Suppressor macrophage treated with lipopolysaccharide for 1 hour (primary cell): ENCODE data around the gene SYNGR1.
"Not testable (repeated sequence)": the region's sequence is repeated elsewhere in the genome, so short reads cannot be mapped to it uniquely, and the experiment has no call there.

Source experiments
- DNase-seq, 3 donors: peaks; one replicate each; pipeline ENCODE4 v3.0.0-alpha.2; 2020 to 2022

The SYNGR1 gene

DNA sequence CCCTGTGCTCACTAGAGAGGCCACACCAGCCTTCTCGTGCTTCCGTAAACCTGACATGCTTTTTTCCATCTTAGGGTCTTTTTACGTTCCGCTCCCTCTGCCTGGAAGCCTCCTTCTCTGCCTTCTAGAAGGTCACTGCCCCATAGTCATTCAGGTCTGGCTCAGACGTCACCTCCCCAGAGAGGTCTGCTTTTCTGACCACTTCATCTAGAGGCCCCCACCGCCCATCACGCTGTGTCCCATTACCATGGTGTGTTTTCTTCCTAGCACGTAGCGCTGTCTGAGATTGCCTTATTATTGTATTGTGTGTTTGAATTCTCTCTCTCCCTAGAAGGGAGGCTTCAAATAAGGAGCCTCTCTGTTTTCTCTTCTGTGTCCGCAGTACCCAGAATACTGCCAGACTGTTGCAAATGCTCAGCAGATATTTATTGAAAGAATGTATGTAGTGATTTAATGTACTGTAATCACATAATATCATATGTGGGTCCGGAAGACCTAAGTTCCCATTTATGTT lies 59.8 kb downstream of the SYNGR1 start:
- DNase-seq, result no peak

DNA sequence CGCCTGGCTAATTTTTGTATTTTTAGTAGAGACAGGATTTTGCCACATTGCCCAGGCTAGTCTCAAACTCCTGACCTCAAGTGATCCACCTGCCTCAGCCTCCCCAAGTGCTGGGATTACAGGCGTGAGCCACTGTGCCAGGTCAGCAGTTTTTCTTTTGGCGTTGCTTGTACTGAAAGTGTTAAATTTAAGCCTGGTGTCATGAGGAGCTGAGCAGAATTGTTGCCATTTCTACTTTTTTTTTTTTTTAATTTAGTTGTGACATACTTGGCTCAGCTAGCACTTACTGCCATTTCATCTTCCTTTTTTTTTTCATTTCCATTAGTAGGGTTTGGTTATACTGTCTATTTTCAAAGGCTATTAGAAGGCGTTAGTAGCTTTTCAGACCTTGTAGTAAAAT lies 60.5 kb downstream of the SYNGR1 start:
- peak in 2 of 3 donors; percentile 58 for DNase-seq

DNA sequence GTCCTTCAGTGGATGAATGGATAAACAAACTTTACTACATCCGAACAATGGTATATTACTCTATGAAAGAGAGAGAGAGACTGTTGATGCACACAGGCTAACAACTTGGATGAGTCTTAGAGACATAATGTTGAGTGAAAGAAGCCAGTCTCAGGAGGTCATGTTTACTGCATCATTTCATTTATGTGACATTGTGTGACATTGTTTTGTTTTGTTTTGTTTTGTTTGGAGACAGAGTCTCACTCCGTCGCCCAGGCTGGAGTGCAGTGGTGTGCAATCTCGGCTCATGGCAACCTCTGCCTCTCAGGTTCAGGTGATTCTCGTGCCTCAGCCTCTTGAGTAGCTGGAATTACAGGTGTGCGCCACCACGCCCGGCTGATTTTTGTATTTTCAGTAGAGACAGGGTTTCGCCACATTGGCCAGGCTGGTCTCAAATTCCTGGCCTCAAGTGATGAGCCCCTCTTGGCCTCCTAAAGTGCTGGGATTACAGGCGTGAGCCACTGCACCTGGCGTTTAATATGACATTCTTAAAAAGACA lies 62.1 kb downstream of the SYNGR1 start:
- DNase-seq, result not testable (repeated sequence)

DNA sequence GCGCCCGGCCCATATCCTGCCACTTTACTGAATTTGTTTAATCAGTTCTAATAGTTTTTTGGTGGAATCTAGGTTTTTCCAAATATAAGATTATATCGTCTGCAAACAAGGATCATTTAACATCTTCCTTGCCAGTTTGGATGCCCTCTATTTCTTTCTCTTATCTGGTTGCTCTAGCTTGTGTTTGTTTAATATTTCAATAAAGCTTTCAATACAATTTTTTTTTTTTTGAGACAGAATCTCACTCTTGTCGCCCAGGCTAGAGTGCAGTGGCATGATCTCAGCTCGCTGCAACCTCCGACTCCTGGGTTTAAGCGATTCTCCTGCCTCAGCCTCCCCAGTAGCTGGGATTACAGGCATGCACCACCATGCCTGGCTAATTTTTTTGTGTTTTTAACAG lies 63.4 kb downstream of the SYNGR1 start:
- DNase-seq, result not testable (repeated sequence)

DNA sequence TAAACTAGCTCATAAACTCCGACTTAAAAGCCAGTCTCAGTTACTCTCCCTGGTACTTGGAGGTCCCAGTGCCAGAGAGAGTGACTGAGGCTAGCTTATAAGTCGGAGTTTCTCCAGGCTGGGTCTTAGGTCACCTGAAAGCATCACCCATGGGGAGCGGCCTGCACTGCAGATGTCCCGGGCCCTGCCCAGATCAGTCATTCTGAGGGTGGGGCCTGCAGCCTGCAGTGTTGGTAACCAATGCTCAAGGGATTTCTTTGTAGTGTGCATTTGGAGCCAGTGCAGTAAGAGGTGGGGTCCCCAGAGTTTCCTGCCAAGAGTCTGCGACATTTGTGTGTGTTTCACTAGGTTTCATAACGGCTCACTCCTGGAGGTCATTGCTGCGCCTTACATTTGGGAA lies 64.6 kb downstream of the SYNGR1 start:
- DNase-seq, result no peak

DNA sequence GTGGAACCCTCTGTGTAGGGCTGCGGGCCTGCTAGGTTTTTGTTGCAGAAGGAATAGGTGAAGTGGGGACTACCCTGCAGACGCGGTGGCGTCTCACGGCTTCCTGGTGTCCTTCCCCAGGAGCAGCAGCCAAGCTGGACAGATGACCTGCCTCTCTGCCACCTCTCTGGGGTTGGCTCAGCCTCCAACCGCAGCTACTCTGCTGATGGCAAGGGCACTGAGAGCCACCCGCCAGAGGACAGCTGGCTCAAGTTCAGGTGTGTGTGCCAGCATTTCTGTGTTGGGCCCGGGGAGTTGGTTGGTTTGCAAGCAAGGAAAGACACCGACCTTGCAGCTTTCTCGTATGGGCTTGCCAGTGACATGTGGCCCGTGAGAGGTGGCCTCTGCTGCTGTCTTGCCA lies 65.1 kb downstream of the SYNGR1 start:
- DNase-seq, result no peak

DNA sequence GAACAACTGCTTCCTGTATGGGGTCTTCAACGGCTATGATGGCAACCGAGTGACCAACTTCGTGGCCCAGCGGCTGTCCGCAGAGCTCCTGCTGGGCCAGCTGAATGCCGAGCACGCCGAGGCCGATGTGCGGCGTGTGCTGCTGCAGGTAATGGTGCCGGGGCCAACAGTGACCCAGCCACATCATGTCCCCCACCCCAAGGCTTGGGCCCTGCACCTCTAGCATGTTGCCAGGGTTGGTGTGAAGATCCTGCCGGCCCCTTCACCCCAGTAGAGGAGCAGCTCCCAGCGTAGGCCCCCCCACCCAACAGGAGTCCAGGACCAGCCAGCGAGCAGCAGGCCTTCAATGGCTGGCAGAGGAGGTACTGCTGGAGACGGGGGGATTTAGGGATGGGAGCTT lies 65.7 kb downstream of the SYNGR1 start:
- DNase-seq, result no peak

DNA sequence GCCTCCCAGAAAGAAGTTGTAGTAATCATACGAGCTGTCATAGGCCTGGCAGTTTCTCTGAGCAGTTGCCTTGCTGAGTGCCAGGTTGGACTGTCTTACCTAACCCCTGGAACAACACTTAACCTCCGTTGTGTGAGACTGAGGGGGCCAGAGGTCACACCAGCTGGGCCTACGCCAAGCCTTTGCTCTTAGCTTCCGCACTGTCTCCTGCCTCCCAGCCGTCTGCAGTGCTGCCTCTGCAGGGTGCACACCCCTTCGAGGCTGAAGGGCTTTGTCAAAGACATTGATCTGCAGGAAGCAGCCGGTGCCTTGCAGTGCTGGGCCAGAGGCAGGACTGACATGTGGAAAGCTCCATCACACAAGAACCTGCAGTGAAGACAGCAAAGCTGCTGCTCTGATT lies 66.5 kb downstream of the SYNGR1 start:
- DNase-seq, result no peak

DNA sequence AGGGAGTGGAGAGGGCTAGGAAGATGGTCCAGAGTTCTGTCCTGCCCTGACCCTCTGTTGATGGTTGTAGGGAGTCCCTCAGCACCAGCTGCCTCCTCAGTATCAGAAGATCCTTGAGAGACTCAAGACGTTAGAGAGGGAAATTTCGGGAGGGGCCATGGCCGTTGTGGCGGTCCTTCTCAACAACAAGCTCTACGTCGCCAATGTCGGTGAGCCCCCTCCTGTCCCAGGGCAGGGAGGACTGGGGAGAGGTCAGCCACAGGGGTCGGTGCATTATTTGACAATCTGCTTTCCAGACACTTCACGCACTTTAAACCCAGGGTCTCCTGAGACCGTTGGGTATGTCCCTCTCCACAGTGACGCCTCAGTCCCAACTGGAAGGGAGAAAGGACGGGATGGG lies 67.8 kb downstream of the SYNGR1 start:
- no peak for DNase-seq

DNA sequence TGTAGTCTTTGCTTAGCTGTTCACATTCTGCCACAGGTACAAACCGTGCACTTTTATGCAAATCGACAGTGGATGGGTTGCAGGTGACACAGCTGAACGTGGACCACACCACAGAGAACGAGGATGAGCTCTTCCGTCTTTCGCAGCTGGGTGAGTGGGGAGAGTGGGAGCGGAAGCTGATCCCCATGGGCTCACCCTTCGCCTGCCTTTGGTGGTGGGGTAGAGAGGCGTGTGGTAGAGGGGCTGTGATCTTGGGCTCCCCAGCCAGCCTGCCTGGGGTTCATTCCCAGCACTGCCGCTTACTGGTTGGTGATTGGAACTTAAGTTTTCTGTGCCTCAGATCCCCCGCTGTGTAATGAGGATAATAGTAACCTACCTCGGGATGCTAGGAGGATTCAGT lies 68.9 kb downstream of the SYNGR1 start:
- no peak for DNase-seq

DNA sequence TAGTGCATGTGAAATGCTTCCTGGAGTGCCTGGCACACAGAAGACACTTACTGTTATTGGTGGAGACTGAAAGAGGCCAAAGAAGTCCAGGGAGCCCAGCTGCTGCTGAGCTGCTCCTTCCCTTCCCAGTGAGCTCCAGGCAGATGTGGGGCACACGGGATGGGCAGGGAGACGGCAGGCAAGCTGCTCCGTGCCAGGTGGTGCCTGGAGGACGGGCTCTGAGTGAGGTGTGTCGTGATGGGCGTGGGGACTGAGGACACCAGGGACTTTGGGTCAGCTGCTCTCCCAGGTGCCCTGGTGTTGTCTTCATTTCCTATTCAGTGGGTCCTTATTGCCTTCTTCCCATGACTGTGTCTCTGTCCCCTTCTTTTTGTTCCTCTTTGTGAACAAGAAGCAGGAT lies 69.3 kb downstream of the SYNGR1 start:
- DNase-seq, result no peak

DNA sequence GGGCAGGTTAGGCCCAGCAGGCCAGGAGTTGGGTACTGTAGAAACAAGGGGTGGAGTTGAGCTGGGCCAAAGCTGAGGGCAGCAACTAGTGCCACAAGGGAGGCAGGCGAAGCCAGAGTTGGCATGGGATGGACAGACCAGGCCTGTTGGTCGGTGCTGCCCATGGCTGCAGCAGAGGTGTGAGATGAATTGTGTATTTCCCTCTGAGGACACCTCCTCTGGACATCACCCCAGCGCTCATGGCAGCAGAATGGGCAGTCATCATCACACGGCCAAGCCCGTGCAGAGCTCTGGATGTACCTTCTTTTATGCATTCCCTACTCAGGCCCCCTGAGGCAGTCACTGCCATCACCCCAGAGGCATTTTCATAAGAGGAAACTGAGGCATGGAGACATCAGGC lies 70.1 kb downstream of the SYNGR1 start:
- no peak for DNase-seq

DNA sequence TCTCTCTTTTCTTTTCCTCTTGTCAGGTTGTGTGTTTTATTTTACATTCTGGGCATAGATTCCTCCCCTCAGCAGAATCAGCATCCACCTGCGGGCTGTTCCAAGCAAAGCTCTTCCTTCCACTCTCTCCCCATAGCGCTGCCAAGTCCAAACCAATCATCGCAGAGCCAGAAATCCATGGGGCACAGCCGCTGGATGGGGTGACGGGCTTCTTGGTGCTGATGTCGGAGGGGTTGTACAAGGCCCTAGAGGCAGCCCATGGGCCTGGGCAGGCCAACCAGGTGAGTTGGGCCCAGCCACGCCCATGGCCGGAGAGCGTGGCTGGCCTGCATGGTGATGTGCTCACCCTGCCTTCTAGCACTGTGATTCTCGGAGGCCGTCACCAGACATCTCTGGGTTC lies 71.9 kb downstream of the SYNGR1 start:
- DNase-seq, result no peak

DNA sequence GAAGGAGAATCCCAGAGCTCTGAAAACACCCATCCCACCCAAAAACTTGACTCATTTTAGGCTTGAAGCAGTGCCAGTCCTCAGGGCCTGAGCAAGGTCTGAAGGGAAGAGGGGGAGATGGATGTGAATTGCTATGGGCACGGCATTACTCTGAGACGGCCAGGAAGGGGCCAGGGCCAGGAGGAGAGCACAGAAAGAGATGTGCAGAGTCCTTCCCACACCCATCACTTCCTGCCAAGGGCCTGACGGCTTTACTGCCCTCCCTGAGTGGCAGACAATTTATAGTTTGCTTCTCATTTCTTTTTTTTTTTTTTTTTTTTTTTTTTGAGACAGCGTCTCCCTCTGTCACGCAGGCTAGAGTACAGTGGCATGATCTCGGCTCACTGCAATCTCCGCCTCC lies 72.3 kb downstream of the SYNGR1 start:
- no peak for DNase-seq

DNA sequence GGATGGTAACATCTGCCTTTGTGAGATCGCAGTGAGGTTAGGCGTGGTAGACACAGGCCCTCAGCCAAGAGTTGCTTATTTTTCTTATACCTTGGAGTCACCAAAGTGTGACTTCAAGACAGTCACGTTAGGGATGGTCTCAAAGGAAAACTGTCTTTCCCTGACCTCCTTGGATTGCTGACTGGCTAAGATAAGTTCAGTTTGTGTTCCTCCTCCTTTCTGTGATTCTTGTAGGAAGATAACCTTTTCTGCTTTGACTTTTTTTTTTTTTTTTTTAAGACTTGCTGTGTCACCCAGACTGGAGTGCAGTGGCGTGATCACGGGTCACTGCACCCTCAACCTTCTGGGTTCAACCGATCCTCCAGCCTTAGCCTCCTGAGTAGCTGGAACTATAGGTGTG lies 72.9 kb downstream of the SYNGR1 start:
- DNase-seq, result no peak

DNA sequence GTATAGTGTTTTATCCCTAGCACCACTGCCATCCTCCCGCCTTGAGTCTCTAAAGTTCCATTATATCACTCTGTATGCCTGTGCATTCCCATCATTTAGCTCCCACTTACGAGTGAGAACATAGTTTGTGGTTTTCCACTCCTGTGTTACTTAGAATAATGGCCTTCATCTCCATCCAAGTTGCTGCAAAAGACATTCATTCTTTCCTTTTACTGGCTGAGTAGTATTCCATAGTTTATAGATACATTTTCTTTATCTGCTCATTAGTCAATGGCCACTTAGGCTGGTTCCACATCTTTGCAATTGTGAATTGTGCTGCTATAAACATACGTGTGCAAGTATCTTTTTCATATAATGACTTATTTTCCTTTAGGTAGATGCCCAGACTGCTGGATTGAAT lies 74.2 kb downstream of the SYNGR1 start:
- DNase-seq, result no peak

DNA sequence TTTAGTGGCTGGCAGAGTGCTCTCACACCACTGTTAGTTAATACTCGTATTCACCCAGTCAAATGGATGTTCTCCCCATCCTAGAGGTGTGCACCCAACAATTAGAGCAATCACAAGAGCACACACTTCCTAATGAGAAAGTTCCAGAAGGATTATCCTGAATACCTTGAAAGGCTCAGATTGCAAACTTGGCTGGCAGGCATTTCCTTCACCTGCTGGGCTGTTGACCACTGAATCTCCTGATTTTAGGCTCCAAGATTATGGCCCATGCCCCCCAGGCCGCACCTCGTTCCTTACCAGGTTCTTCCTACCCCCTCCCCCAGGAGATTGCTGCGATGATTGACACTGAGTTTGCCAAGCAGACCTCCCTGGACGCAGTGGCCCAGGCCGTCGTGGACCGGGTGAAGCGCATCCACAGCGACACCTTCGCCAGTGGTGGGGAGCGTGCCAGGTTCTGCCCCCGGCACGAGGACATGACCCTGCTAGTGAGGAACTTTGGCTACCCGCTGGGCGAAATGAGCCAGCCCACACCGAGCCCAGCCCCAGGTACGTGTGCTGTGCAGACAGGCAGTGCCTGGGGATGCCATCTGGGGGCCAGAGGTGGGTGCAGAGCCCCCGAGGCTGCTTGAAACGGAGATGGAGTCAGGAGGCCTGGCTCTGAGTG lies 76.7 kb downstream of the SYNGR1 start:
- DNase-seq, result no peak

DNA sequence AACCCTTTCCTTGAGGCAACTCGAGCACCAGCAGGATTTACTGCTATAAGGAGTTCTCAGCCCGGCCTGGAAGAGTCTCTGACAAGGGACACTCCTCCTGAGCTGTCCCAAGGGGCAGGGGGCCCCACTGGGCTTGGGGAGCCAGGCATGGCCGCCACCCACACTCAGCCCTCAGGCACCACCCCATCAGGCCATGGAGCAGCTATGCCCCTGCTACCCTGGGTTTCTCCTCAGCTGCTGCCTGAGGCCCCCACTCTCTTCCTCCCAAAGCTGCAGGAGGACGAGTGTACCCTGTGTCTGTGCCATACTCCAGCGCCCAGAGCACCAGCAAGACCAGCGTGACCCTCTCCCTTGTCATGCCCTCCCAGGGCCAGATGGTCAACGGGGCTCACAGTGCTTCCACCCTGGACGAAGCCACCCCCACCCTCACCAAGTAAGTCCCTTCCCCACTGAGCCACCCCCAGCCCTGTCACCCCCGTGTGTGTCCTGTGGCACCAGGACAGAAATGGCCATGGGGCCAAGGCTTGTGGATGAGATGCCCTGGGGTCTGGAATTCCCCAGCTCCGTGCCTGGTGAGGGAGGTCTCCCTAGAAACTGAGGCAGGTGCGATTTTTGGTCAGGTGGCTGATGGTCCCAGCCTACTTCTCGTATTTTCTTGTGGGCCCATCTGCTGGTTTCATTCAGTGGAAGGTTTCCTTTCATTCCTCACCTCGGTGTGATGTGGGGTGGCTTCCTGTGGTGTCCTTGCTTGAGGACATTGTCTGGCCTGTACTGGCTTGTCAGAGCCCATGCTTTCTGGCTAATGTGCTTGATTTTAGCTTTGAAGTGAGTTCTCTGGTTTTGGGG lies 78.2 kb downstream of the SYNGR1 start:
- DNase-seq, result no peak

DNA sequence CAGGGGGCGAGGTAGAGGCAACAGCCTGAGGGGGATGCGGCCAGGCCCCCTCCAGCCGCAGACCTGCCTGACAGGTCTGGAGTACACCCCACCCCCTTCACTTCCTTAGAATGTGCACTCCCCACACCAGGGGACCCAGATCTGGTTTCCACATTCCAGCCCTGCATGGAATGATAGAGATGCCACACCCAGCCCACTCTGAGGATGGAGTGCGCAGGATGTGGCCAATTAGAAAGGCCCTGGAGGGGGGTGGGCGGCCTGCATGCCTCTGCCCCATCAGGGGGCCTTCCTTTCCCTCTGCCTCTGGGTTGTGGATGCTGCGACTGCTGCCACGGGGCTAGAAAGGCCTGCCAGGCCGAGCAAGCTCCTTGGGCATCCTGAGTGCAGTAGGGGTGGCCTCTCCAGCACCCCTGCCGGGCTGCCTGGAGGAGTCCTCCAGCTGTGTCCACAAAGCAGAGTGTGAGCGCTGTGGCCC lies 78.8 kb downstream of the SYNGR1 start:
- no peak for DNase-seq

DNA sequence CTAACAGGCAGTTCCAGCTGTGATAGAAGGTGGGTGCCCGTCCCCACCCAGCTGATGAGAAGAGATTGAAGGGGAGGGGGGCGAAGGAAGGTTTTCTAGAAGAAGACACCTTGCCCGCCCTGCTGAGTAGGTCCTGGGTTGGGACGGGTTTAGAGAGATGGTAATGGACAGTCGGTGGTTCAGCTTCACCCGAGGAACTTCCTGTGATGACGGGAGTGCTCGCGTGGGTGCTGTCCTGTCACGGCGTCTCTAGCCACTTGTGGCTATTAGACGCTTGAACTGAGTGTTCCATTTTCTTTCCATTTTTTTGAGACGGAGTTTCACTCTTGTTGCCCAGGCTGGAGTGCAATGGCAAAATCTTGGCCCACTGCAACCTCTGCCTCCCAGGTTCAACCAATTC lies 79.4 kb downstream of the SYNGR1 start:
- DNase-seq, result no peak

DNA sequence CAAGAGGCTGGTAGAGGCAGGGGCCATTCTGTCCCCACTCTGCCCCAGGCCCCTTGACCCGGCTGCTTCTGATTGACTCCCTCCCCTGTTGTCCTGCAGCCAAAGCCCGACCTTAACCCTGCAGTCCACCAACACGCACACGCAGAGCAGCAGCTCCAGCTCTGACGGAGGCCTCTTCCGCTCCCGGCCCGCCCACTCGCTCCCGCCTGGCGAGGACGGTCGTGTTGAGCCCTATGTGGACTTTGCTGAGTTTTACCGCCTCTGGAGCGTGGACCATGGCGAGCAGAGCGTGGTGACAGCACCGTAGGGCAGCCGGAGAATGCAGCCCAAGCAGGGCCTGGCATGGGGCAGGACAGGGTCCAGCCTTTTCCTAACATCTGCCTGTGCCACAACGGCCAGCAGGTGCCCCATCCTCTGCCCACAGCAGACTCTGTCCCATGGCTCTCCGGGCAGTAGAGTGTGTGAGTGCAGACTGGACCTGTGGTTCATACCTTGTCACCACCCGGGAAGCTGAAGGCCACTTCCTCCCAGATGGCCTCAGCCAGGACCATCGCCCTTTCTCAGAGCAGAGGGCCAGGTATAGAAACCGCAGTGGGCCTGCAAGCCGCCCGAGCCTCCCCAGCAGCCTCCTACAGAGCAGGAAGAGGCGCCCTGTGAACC lies 80.3 kb downstream of the SYNGR1 start:
- no peak for DNase-seq

DNA sequence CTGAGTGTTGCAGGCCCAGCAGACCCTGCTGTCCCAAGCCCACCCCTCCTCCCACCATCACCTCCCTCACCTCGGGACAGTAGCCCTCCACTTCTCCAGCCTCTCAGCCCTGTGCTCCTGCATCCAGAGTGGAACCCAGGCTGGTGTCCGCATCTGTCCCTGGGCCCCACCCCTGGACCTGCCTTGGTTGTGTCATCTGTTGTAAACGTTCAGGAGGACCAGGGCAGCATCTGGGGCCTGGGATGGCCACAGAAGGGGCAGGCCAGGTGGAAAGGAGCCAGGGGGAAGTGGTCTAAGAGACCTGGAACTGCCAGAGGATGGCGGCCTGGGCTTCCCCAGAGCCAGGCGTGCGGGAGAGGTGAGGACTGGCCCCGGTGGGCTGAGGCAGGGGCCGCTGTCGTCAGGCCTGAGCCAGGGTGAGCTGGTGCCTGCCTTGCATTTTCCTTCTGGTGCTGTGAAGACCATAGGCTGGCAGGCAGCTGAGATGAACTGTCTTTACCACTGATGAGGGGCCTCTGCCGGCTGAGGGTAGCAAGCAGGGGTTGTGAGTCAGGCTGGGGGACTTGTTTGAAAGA lies 80.9 kb downstream of the SYNGR1 start:
- DNase-seq, result no peak

DNA sequence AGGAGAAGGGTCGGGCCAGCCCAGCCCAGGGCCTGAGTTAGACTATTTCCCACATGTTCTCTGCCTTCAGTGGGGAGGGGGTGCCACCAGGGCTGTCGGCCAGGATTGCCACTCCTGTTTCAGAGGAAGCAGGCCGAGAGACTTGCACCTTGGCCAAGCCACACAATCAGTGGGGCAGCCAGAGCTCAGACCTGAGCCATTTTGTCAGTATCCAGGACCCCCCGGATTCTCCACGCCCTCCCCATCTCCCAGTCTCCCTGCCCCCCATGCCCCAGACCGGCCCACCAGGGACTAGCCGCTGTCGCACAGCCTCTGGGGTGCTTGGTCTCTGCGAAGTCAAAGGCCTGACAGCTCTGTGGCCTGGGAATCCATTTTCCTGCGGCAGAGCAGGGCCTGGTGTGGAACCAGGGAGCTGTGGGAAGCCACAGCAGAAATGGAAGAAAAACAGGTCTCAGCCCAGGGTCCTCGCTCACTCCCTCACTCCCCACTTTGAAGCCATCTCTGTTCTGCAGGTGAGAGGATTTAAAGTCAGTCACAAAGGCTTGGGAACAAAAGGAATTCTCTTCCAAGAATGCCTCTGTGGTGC lies 81.5 kb downstream of the SYNGR1 start:
- no peak for DNase-seq
